ENCODE data around the gene FGD4.

DNA sequence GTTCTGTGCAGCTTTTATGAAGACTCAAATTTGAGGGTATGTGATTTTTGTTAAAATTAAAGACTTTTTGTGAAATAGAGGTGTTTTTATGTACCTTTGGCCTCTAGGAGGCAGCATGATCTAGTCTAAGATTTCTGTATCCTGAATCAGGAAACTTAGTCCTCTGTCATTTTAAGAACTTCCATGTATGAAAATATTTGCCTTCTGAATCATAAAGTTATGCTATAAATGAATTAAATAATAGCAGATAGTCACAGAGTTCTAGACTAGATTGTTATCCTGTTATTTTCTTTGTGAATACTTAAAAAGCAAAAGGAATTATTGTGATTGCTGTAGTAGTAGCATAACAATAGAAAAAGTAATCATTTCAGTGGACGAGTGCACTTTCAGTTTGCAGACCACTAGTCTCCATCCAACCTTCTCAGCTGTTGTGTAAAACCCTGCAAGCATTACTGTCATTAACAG lies 56.3 kb downstream of the FGD4 start:
- TF ChIP-seq POLR2A (IDR thresholded peaks at IDR 0.05; ENCODE audit: low read depth, low read length) = no peak
- TF ChIP-seq TAF1 (IDR thresholded peaks at IDR 0.05; ENCODE audit: low read depth, low read length) = no peak
- TF ChIP-seq SPI1 (IDR thresholded peaks at IDR 0.05; ENCODE audit: low read depth, low read length) = no peak
- TF ChIP-seq PAX5 (IDR thresholded peaks at IDR 0.05; ENCODE audit: insufficient read depth, low read length, severe bottlenecking) = no peak
- no peak for TF ChIP-seq POLR2AphosphoS5 (IDR thresholded peaks at IDR 0.05; ENCODE audit: low read depth, low read length)
- TF ChIP-seq POU2F2 (IDR thresholded peaks at IDR 0.05; ENCODE audit: low read depth, low read length) = no peak
